Effector memory CD4-positive, alpha-beta T cell (primary cell): ENCODE measurements around the gene MYMX.

Experiments
- DNase-seq, 3 donors: peaks; one replicate each; pipeline ENCODE4 v3.0.0-alpha.2; 2020
- H3K27ac ChIP-seq: 2 replicates; pipeline ENCODE4 v1.7.0; 2013; ENCODE audit warnings: mild to moderate bottlenecking, low read length, moderate library complexity; ENCODE audit not compliant: insufficient read depth, poor library complexity, severe bottlenecking
- H3K27me3 ChIP-seq: replicated peaks from 2 replicates; pipeline ENCODE4 v1.7.0; 2013; ENCODE audit warnings: mild to moderate bottlenecking, low read length; ENCODE audit not compliant: insufficient read depth, control insufficient read depth, poor library complexity, severe bottlenecking
- H3K36me3 ChIP-seq: 2 replicates; pipeline ENCODE4 v1.7.0; 2013; ENCODE audit warnings: mild to moderate bottlenecking, low read length, moderate library complexity; ENCODE audit not compliant: control insufficient read depth, insufficient read depth
- H3K4me1 ChIP-seq: 2 replicates; pipeline ENCODE4 v1.7.0; 2013; ENCODE audit warnings: low read length, mild to moderate bottlenecking; ENCODE audit not compliant: control insufficient read depth, insufficient read depth, poor library complexity, severe bottlenecking
- H3K4me3 ChIP-seq: 2 replicates; pipeline ENCODE4 v1.7.0; 2013; ENCODE audit warnings: low read length, low read depth, mild to moderate bottlenecking; ENCODE audit not compliant: insufficient read depth, poor library complexity, severe bottlenecking
- H3K9me3 ChIP-seq: 2 replicates; pipeline ENCODE4 v1.7.0; 2013; ENCODE audit warnings: mild to moderate bottlenecking, low read length, moderate library complexity; ENCODE audit not compliant: control insufficient read depth

The MYMX gene

DNA sequence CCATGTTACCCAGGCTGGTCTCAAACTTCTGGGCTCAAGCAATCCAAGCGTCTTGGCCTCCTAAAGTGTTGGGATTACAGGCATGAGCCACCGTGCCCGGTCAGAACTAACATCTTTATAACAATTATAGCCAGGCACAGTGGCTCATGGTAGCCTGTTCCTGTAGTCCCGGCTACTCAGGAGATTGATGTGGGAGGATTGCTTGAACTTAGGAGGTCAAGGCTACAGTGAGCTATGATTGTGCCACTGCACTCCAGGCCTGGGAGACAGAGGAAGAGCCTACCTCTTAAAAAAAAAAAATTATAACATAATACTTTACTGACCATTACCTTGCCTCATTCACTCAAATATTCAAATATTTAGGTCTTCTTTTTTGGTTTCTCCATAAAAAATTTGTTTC is 16.8 kb upstream of the MYMX start:
- Histone ChIP-seq H3K4me1 (no peaks in the 10 kb centered on the region), H3K9me3 (no peaks in the 10 kb centered on the region), H3K27me3 (no peaks in the 10 kb centered on the region), H3K36me3 (no peaks in the 10 kb centered on the region), H3K27ac (no peak overlapping the region), H3K4me3 (no peak overlapping the region)
- no peak for DNase-seq

- Histone ChIP-seq H3K36me3 (no peaks in the 10 kb centered on the region), H3K9me3 (no peaks in the 10 kb centered on the region), H3K4me1 (no peaks in the 10 kb centered on the region), H3K27me3 (no peaks in the 10 kb centered on the region), H3K27ac (no peak overlapping the region), H3K4me3 (no peak overlapping the region)
- no peak for DNase-seq
These were observed 15.5 kb upstream of the MYMX start for GRCh38 chr6:44201200-44201599.

- Histone ChIP-seq H3K36me3 (no peaks in the 10 kb centered on the region), H3K9me3 (no peaks in the 10 kb centered on the region), H3K27me3 (no peaks in the 10 kb centered on the region), H3K27ac (no peak overlapping the region), H3K4me3 (no peak overlapping the region), H3K4me1 (no peaks in the 10 kb centered on the region)
- no peak for DNase-seq
These were observed 15.0 kb upstream of the MYMX start for GRCh38 chr6:44201638-44202303.

GRCh38 chr6:44202332-44202971 is 14.3 kb upstream of the MYMX start:
- no peak for DNase-seq
- Histone ChIP-seq H3K4me1 (no peaks in the 10 kb centered on the region), H3K9me3 (no peaks in the 10 kb centered on the region), H3K27ac (no peak overlapping the region), H3K27me3 (no peaks in the 10 kb centered on the region), H3K36me3 (no peaks in the 10 kb centered on the region), H3K4me3 (no peak overlapping the region)

GRCh38 chr6:44202972-44203750 is 13.6 kb upstream of the MYMX start:
- no peak for DNase-seq
- Histone ChIP-seq H3K9me3 (no peaks in the 10 kb centered on the region), H3K27ac (no peak overlapping the region)

DNA sequence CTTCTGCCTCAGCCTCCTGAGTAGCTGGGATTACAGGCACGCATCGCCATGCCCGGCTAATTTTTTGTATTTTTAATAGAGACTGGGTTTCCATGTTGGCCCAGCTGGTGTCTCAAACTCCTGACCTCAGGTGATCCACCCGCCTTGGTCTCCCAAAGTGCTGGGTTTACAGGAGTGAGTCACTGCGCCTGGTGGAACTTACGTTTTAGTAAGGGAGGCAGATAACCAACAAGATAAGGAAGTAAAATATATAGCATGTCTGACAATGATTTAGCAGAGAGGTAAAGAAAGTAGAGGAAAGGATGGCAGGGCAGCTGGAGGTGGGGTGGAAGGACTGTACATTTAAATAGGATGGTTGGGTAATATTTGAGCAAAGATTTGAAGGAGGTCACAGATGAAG is 12.8 kb upstream of the MYMX start:
- H3K36me3 ChIP-seq, result no peaks in the 10 kb centered on the region
- no peaks in the 10 kb centered on the region for H3K27me3 ChIP-seq
- DNase-seq, result no peak

More at GRCh38 chr6:44202972-44203750, 13.6 kb upstream of the MYMX start:
- Histone ChIP-seq H3K4me1 (no peaks in the 10 kb centered on the region), H3K27me3 (no peaks in the 10 kb centered on the region), H3K4me3 (no peak overlapping the region), H3K36me3 (no peaks in the 10 kb centered on the region)

GRCh38 chr6:44207966-44208365 is 8.8 kb upstream of the MYMX start:
- DNase-seq, result no peak
- H3K9me3 ChIP-seq, result no peaks in the 10 kb centered on the region
- no peak overlapping the region for H3K4me3 ChIP-seq
- H3K27ac ChIP-seq, result no peak overlapping the region
- H3K4me1 ChIP-seq, result no peaks in the 10 kb centered on the region
- no peaks in the 10 kb centered on the region for H3K36me3 ChIP-seq
- H3K27me3 ChIP-seq, result no peaks in the 10 kb centered on the region

More for the DNA sequence above, 12.8 kb upstream of the MYMX start:
- no peaks in the 10 kb centered on the region for H3K9me3 ChIP-seq
- no peak overlapping the region for H3K4me3 ChIP-seq
- no peak overlapping the region for H3K27ac ChIP-seq
- no peaks in the 10 kb centered on the region for H3K4me1 ChIP-seq

DNA sequence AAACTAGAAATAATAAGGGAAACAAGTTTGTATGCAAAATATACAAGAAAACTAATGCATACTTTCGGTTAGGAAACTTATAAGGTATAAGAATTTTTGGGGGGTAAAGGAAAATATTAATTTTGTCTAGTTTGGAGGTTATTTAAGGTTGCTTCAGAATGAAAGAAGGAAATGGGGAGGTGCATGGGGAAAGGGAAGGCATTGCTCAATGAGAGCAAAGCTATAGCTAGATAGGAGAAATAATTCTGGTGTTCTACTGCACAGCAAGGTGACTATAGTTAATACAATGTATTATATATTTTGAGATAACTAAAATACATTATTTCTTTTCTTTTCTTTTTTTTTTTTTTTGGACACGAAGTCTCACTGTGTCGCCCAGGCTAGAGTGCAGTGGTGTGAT is 5.4 kb upstream of the MYMX start:
- Histone ChIP-seq H3K4me3 (no peak overlapping the region), H3K9me3 (no peaks in the 10 kb centered on the region), H3K36me3 (no peaks in the 10 kb centered on the region), H3K27ac (no peak overlapping the region), H3K27me3 (no peaks in the 10 kb centered on the region), H3K4me1 (no peaks in the 10 kb centered on the region)
- DNase-seq, result no peak

- Histone ChIP-seq H3K9me3 (no peaks in the 10 kb centered on the region), H3K27me3 (no peaks in the 10 kb centered on the region), H3K27ac (no peak overlapping the region), H3K36me3 (no peaks in the 10 kb centered on the region), H3K4me1 (peaks cover 4% of the 10 kb centered on the region), H3K4me3 (no peak overlapping the region)
- DNase-seq, result no peak
These were observed 2.4 kb upstream of the MYMX start for GRCh38 chr6:44214307-44214706.
